GM19438 (cell line): ENCODE results near the gene PRKCD.

Experiments used
- ATAC-seq: cut with Tn5 transposase; IDR thresholded peaks from one replicate; pipeline ENCODE4 v1.9.1; 2021; ENCODE audit warnings: low read depth; ENCODE audit not compliant: unreplicated experiment

Gene PRKCD

DNA sequence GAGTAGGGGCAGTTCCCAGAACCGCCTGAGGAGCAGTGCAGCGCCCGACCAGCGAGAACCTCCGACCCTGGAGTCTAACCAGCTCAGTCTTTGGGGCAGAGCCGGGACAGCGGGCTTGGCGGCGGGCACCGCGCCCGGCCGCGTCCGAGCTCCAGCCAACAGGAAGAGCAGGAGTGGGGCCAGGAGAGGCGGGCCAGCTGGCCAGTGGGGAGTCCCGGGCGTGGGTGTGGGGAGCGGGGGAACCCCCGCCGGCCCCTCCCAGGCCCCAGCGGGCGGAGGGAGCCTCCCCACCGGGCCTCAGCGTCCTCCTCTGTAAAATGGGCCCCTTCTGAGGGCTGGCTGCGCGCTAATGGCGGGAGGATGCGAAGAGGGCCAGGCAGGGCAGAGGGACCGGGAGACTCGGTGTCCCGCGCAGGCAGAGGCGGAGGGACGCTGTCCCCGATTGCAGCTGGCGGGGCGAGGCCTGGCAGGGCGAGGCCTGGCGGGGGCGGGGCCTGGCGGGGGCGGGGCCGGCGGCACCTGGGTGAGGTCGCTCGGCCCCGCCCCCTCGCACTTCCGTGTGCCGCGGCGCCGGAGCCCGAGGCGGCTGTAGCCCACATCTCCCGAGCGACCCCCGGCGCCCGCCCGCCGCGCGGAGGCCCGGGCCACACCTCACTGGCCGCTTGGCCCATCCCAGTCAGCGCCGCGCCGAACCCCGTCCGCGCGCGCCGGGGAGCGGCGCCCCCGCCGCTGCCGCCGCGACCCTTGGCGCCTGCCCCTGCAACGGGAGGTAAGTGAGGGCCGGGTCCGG, at the start of gene PRKCD:
Gene PRKCD (plus strand): TSS at position 550 of the 790 bp plus-strand sequence. CDS start 17,214 bp downstream, outside the sequence.
- ATAC-seq, result peak; percentile 52

- ATAC-seq, result no peak
Measured at GRCh38 chr3:53111822-53112221, 49.2 kb upstream of the PRKCD start.

DNA sequence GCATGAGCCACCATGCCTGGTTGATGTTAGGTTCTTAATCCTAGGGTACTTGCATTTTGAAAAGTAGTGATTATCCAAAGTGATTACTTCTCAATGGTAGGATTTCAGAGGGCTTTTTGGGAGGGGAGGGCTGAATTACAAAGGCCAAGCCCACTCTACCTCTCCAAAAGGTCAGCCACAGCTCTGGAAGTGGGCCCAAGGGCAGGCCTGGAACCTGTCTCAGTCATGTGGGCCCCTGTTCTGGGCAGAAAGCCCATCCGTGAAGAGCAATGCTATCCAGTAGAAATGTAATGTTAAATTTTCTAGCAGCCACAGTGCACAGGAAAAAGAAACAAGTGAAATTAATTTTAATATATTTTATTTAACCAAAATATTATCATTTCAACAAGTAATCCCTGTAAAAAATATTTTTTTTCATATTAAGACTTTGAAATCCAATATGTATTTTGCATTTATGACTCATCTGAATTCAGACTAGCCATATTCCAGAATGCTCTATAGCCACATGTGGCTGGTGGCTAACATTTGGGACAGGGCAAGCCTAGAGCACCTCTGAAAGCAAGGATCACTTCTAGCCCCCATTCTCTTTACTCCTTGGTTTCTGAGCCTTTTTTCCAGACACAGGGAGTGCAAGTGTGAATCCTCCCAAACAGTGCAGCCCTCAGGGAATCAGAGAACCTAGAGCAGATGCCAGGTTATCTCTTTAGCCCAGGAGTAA, 47.6 kb upstream of the PRKCD start:
- no peak for ATAC-seq

DNA sequence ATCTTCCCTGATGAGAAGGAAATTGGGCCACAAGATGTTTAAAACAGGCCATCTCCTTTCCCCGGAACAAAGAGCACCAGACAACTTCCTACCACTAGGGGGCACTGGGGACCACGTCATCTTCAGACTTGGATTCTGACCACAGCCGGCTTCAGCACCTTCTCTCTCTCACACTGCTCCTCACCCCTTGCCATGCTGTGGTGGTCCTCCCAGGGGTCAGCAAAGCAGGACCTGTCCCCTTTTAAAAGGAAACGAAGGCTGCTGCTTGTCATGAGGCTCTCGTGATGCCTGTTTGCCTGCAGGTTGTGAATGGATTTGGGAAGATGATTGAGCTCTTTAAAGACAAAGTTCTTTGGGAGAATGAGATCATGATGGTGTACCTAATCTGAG, 47.0 kb upstream of the PRKCD start:
- ATAC-seq, result no peak

GRCh38 chr3:53114412-53115074, 46.5 kb upstream of the PRKCD start:
- ATAC-seq, result no peak

DNA sequence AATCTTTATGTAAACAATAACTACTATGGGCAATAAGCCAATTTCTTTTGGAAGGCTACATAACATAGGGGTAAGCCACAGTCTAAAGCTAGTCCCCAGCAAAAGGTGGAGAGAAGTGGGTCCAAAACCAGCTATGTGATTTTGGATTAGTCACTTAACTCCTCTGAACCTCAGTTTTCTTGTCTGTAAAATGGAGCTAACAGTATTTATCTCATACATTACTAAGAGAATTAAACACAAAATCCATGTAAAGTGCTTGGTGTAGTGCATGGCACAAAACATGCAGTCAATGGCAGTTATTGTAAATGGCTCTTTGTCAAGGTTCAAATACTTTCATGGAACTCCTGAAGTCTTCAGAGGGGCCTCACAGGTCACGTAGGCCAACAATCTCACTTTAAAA, 44.1 kb upstream of the PRKCD start:
- ATAC-seq, result no peak

GRCh38 chr3:53120336-53120735, 40.7 kb upstream of the PRKCD start:
- no peak for ATAC-seq

DNA sequence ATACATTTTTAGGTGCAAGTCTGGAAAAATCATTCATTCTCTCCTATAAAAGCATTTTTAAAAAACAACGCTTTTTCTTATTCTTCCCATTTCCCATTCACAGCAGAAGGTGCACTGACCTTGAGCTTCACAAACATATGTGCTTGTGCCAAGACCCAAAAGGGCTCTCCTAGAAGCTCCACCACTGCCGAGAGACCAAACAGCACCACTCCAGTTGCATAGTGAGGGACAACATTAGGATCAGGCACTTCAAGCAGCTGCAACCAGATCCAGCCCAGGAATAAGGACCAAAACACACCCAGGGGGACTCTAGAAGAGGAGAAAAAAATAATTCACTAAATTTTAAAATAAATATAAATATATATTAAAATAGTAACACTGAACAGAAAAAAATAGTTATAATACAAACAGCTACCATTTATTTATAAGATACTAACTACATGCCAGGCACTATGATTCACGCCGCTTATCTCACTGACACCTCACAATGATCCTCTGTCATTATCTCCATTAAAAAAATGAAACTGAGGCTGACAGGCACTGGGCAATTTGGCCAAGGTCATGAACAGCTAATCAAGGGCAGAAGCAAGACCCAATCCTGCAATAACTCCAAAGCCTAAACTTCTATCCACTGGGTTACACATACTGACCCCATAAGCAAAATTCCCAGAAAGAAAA, 38.6 kb upstream of the PRKCD start:
- ATAC-seq, result no peak

- ATAC-seq, result no peak
Measured at GRCh38 chr3:53122933-53123305, 38.1 kb upstream of the PRKCD start.

DNA sequence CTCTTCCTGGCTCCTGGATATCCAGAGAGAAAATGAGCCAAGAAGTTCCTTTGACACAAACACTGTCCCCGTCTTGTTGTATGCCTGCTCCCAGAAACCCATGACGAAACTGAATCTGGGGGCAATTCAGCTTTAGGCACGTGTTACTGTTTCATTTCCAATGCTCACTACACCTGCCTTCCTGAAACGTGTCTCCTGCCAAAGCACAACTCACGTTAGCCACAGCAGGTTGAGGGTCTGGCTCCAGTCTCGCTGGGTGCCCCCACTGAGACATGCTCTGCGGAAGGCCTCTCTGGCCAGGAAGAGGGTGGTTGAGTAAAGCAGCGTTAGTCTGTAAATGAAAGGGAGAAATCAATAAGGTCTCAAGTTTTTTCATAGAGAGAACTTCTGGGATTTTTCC, 37.5 kb upstream of the PRKCD start:
- no peak for ATAC-seq

DNA sequence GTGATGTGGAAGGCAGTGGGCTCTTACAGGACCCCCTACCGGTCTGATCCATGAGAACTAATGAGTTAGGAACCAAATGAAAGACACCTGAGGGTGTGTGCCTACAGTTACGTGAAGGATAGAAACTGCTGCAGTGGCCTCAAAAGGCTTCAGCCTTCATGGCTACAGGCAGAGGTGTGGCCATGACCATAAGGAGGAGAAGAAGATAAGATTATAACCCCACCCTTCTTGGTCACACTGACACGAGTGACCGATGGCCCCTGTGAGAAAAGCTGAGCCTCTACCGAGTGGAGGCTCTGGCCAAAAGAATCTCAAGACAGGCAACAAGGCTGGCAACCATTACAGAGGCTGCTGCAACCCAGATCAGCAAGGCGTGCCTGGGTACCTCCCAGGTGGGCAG, 37.1 kb upstream of the PRKCD start:
- ATAC-seq, result no peak

GRCh38 chr3:53126601-53127000, 34.4 kb upstream of the PRKCD start:
- no peak for ATAC-seq

DNA sequence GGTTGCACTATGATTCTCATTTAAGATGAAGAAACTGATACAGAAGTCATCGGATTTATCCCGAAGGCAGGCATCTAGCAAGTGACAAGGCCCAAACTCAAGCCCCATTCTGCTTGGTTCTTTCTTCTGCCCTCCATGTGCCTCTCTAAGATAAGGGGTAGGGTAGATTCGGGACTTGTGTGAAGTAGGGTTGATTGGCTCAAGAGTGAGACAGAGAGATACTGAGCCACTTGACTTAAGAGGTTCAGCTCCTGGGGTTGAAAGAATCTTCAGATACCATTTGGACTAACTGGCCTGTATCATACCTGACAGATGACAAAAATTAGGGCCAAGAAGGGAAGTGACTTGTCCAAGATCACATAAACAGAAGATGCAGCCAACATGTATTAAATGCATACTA, 31.7 kb upstream of the PRKCD start:
- ATAC-seq, result no peak

GRCh38 chr3:53130179-53131061, 30.6 kb upstream of the PRKCD start, which contains the start of gene RFT1:
RFT1 (minus strand) TSS chr3:53130435; CDS start chr3:53130400, 35 bp downstream.
- peak; percentile 86 for ATAC-seq

DNA sequence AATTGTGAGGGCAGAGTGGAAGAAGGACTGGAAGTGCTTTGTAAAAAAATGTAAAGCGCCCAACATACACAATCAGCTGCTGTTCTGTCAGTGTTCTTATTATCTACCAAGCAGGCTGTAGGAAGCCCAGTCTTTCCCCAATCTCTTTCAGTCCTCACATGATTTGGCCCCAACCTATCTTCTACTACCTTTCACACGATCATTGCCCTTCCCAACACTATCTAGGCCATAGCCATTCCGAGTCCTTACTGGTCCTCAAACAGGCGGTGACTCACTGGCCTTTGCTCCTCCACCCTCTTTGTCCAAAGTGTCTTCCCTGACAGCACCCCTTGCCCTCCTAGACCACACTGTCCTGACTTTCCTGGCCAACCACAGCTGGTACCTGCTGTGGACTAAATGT, 29.9 kb upstream of the PRKCD start:
- ATAC-seq, result no peak

GRCh38 chr3:53132347-53132746, 28.7 kb upstream of the PRKCD start:
- ATAC-seq, result no peak

GRCh38 chr3:53134631-53135232, 26.3 kb upstream of the PRKCD start:
- no peak for ATAC-seq

DNA sequence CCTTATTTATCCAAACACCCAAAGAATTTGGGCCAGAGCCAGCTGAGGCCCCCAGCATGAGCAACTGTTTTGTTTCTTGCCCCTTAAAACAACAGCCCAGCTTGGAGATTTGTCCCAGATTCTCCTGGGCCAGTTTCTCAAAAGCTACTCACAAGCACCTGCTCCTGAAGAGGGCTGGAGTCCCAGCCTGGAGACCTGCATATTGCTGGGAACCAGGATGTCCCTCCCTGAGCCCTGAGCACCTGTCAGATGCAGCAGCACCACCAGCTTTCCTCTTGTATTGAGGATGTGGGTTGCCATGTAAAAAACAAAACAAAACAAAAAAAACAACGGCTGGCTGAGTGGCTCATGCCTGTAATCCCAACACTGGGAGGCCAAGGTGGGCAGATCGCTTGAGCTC, 23.8 kb upstream of the PRKCD start:
- no peak for ATAC-seq

DNA sequence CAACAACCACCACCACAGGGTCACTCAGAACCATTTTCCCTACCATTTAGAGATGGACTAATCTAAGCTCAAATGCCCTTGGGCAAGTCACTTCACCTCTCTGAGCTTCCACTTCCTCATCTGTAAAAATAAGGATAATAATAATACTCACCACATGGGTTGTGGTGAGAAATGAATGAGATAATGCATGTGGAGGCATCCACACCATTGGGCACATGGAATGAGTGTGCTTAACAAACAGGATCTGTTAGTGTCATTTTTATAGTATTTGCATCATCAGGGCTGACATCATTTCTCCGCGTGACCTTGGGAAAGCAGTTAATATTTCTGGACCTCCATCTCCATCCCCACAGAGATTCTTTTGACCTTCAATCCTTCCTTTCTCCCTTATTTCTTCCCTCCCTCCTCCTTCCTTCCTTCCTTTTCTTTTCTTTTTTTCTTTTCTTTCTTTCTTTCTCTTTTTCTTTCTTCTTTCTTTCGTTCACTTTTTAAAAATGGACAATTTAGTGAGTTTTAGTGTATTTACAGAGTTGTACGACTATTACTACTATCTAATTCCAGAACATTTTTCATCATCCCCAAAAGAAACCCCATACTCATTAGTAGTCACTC, 23.1 kb upstream of the PRKCD start:
- ATAC-seq, result no peak
